Nephron progenitor cell (in vitro differentiated cells): ENCODE data around the gene ARMH3.
A peak's percentile ranks its signal among the peaks of the same experiment; 100 is the strongest.
"Not testable (repeated sequence)": the region's sequence is repeated elsewhere in the genome, so short reads cannot be mapped to it uniquely, and the experiment has no call there.

ENCODE experiments used
- DNase-seq: peaks from one replicate; pipeline ENCODE4 v3.0.0; 2021
- H3K27ac Mint-ChIP-seq: 2 replicates; pipeline ENCODE4 v1.8.0; 2021; ENCODE audit warnings: mild to moderate bottlenecking, moderate library complexity, mixed read lengths
- H3K27me3 Mint-ChIP-seq: 2 replicates; pipeline ENCODE4 v1.8.0; 2021; ENCODE audit warnings: mild to moderate bottlenecking, low read depth, mixed read lengths; ENCODE audit not compliant: poor library complexity
- H3K36me3 Mint-ChIP-seq: 2 replicates; pipeline ENCODE4 v1.8.0; 2021; ENCODE audit warnings: low read depth, mixed read lengths
- H3K4me1 Mint-ChIP-seq: 2 replicates; pipeline ENCODE4 v1.8.0; 2021; ENCODE audit warnings: mixed read lengths
- H3K4me3 Mint-ChIP-seq: 2 replicates; pipeline ENCODE4 v1.8.0; 2021; ENCODE audit warnings: mild to moderate bottlenecking, moderate library complexity, mixed read lengths
- H3K9me3 Mint-ChIP-seq: 2 replicates; pipeline ENCODE4 v1.8.0; 2021; ENCODE audit warnings: mild to moderate bottlenecking, moderate library complexity, mixed read lengths
- CTCF ChIP-seq: fragments of 200-600 bp; sonication (generic); IDR thresholded peaks from 2 replicates; pipeline ENCODE4 v1.5.0; 2021; ENCODE audit warnings: antibody characterized with exemption

Gene ARMH3

GRCh38 chr10:102010961-102011360 is 45.0 kb downstream of the ARMH3 start:
- Mint-ChIP-seq H3K4me3 (no peak overlapping the region), H3K27ac (no peak overlapping the region), H3K36me3 (peaks cover 20% of the 10 kb centered on the region), H3K9me3 (no peaks in the 10 kb centered on the region), H3K4me1 (no peaks in the 10 kb centered on the region), H3K27me3 (no peaks in the 10 kb centered on the region)
- no peak for DNase-seq
- TF ChIP-seq CTCF: no peak

- H3K9me3 Mint-ChIP-seq: no peaks in the 10 kb centered on the region
- peaks cover 22% of the 10 kb centered on the region for H3K36me3 Mint-ChIP-seq
- no peaks in the 10 kb centered on the region for H3K4me1 Mint-ChIP-seq
- DNase-seq: peak; percentile 34
- H3K4me3 Mint-ChIP-seq: no peak overlapping the region
- H3K27me3 Mint-ChIP-seq: no peaks in the 10 kb centered on the region
- peak; percentile 92 for TF ChIP-seq CTCF
- no peak overlapping the region for H3K27ac Mint-ChIP-seq
Observed at GRCh38 chr10:102009801-102010425, 46.1 kb downstream of the ARMH3 start.

- no peak for DNase-seq
- H3K4me1 Mint-ChIP-seq: no peaks in the 10 kb centered on the region
- no peaks in the 10 kb centered on the region for H3K9me3 Mint-ChIP-seq
- no peaks in the 10 kb centered on the region for H3K27me3 Mint-ChIP-seq
- no peak overlapping the region for H3K27ac Mint-ChIP-seq
- no peak overlapping the region for H3K4me3 Mint-ChIP-seq
- H3K36me3 Mint-ChIP-seq: peaks cover 28% of the 10 kb centered on the region
- no peak for TF ChIP-seq CTCF
Observed at GRCh38 chr10:102007796-102008195, 48.2 kb downstream of the ARMH3 start.

- H3K4me3 Mint-ChIP-seq, H3K27ac Mint-ChIP-seq, H3K4me1 Mint-ChIP-seq, DNase-seq, H3K9me3 Mint-ChIP-seq, H3K27me3 Mint-ChIP-seq: not testable (repeated sequence)
- H3K36me3 Mint-ChIP-seq: peaks cover 33% of the 10 kb centered on the region
Observed at GRCh38 chr10:102007031-102007430, 48.9 kb downstream of the ARMH3 start.

- Mint-ChIP-seq H3K36me3 (peaks cover 49% of the 10 kb centered on the region), H3K4me3 (no peak overlapping the region), H3K27me3 (no peaks in the 10 kb centered on the region), H3K27ac (no peak overlapping the region), H3K9me3 (no peaks in the 10 kb centered on the region), H3K4me1 (no peaks in the 10 kb centered on the region)
- TF ChIP-seq CTCF: no peak
- DNase-seq: no peak
Observed at GRCh38 chr10:102004376-102004775, 51.6 kb downstream of the ARMH3 start.

GRCh38 chr10:102003541-102003940 is 52.4 kb downstream of the ARMH3 start:
- Mint-ChIP-seq H3K27ac (no peak overlapping the region), H3K9me3 (no peaks in the 10 kb centered on the region), H3K4me1 (no peaks in the 10 kb centered on the region), H3K4me3 (no peak overlapping the region), H3K36me3 (peaks cover 46% of the 10 kb centered on the region), H3K27me3 (no peaks in the 10 kb centered on the region)
- no peak for DNase-seq
- TF ChIP-seq CTCF: no peak
